Measurements from ENCODE around the gene CRYZL1.

- TF ChIP-seq CTCF (IDR thresholded peaks at IDR 0.05; ENCODE audit: insufficient read depth, low read depth, low read length) (no peak), EZH2 (IDR thresholded peaks at IDR 0.05; ENCODE audit: insufficient read depth, low read length) (no peak)
Observed at GRCh38 chr21:33611006-33611744, 30.4 kb downstream of the CRYZL1 start.
